Lower lobe of right lung (tissue), 2 donors: ENCODE data around the gene ASIC2. TPM values are rescaled to one million over a fixed set of nuclear protein-coding genes. Genes with fewer than 3 reads are reported as not detected.

Source experiments
- ATAC-seq, 2 donors: fragments of 200-7000 bp; cut with Tn5 transposase; one replicate each; pipeline ENCODE4 v1.9.1; 2020 to 2022; ENCODE audit warnings: mild to moderate bottlenecking in 2 of 2, moderate library complexity in 2 of 2
- DNase-seq: peaks from one replicate; pipeline ENCODE4 v3.0.0-alpha.2; 2020
- H3K27ac ChIP-seq: fragments of 200-600 bp; one replicate; pipeline ENCODE4 v1.8.0; 2022
- H3K27me3 ChIP-seq: fragments of 200-600 bp; one replicate; pipeline ENCODE4 v1.8.0; 2022; ENCODE audit warnings: low read depth
- H3K36me3 ChIP-seq: fragments of 200-600 bp; one replicate; pipeline ENCODE4 v1.8.0; 2022; ENCODE audit warnings: mild to moderate bottlenecking
- H3K4me1 ChIP-seq: fragments of 200-600 bp; one replicate; pipeline ENCODE4 v1.8.0; 2022
- H3K4me3 ChIP-seq: fragments of 200-600 bp; one replicate; pipeline ENCODE4 v1.8.0; 2022; ENCODE audit warnings: mild to moderate bottlenecking
- H3K9me3 ChIP-seq: fragments of 200-600 bp; one replicate; pipeline ENCODE4 v1.8.0; 2022
- intact Hi-C: fragments of 100-400 bp; cut with DNase I; formaldehyde crosslinking; loops from one replicate; pipeline ENCODE4 v1.11.0; 2022
- total RNA-seq: library from RNA; stranded (reverse); fragmentation: NEBNext Ultra II Directional; extraction: Animal tissue kit (Norgen Biotek cat#: 25700); gene quantifications from one replicate; pipeline ENCODE4 v1.2.1, GENCODE V29; 2021
- TF ChIP-seq, protein P1 (sequence below): fragments of 200-600 bp; IDR thresholded peaks from one replicate; pipeline ENCODE4 v1.8.0; 2022; ENCODE audit warnings: antibody characterized with exemption, mild to moderate bottlenecking
- donor health status: DM: no; HTN: yes; CAD: no; lungs with severe emphysema.

ASIC2 gene
- total RNA-seq, 1 donor from 2014 or later, result not detected

GRCh38 chr17:33154869-33155455 is 138.1 kb downstream of the ASIC2 start:
- intact Hi-C loops, result no loop called here
- Histone ChIP-seq H3K9me3 (no peaks in the 10 kb centered on the region), H3K27me3 (peaks cover 14% of the 10 kb centered on the region), H3K4me1 (no peaks in the 10 kb centered on the region), H3K4me3 (no peak overlapping the region), H3K27ac (no peak overlapping the region), H3K36me3 (no peaks in the 10 kb centered on the region)
- ATAC-seq (no peak), DNase-seq (no peak)
- TF ChIP-seq, protein P1, sequence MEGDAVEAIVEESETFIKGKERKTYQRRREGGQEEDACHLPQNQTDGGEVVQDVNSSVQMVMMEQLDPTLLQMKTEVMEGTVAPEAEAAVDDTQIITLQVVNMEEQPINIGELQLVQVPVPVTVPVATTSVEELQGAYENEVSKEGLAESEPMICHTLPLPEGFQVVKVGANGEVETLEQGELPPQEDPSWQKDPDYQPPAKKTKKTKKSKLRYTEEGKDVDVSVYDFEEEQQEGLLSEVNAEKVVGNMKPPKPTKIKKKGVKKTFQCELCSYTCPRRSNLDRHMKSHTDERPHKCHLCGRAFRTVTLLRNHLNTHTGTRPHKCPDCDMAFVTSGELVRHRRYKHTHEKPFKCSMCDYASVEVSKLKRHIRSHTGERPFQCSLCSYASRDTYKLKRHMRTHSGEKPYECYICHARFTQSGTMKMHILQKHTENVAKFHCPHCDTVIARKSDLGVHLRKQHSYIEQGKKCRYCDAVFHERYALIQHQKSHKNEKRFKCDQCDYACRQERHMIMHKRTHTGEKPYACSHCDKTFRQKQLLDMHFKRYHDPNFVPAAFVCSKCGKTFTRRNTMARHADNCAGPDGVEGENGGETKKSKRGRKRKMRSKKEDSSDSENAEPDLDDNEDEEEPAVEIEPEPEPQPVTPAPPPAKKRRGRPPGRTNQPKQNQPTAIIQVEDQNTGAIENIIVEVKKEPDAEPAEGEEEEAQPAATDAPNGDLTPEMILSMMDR, result no peak

- intact Hi-C loops, result no loop called here
- Histone ChIP-seq H3K4me3 (no peak overlapping the region), H3K9me3 (no peaks in the 10 kb centered on the region), H3K4me1 (no peaks in the 10 kb centered on the region), H3K27ac (no peak overlapping the region), H3K36me3 (no peaks in the 10 kb centered on the region), H3K27me3 (peaks cover 4% of the 10 kb centered on the region)
- TF ChIP-seq, protein P1, result no peak
- ATAC-seq (no peak), DNase-seq (no peak)
Measured at GRCh38 chr17:33152783-33153182, 140.3 kb downstream of the ASIC2 start.

DNA sequence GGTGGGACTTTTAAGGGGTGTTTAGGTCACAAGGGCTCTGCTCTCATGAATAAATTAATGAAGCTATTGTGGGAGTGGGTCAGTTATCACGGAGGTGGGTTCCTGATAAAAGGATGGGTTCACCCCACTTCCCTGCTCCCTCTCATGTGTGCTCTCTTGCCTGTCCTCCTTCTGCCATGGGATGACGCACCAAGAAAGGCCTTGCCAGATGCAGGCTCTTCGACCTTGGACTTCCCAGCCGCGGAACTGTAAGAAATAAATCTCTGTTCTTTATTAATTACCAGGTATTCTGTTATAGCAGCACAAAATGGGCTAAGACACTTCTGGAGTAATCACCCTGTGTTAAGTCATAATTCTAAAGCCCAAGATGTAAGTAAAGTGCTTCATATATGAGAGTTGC is 141.5 kb downstream of the ASIC2 start:
- H3K4me3 ChIP-seq, result no peak overlapping the region
- H3K27ac ChIP-seq, result no peak overlapping the region
- no peaks in the 10 kb centered on the region for H3K36me3 ChIP-seq
- intact Hi-C loops, result no loop called here
- peaks cover 4% of the 10 kb centered on the region for H3K27me3 ChIP-seq
- TF ChIP-seq, protein P1, result no peak
- H3K4me1 ChIP-seq, result no peaks in the 10 kb centered on the region
- H3K9me3 ChIP-seq, result no peaks in the 10 kb centered on the region
- no peak for DNase-seq
- no peak for ATAC-seq

DNA sequence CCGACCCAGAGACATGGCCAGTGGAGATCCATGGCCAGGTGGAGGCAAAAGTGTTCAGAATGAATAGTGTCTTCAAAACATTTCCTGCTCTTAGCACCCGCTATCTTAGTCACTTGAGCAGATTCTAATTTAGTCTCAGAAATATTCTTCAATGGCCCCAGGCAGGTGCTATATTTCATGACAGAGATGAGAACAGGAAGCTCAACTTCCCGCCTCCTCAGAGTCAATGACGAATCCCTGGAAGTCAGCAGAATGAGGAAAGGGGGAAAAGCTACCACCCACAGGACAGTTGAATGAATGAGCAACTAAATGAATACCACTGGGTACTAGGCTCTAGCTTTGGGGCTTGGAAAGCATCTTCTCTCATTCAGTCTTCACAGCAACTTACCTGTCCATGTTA is 147.2 kb downstream of the ASIC2 start:
- Histone ChIP-seq H3K9me3 (no peaks in the 10 kb centered on the region), H3K4me1 (no peaks in the 10 kb centered on the region), H3K4me3 (no peak overlapping the region), H3K27ac (no peak overlapping the region), H3K27me3 (peaks cover 3% of the 10 kb centered on the region), H3K36me3 (no peaks in the 10 kb centered on the region)
- intact Hi-C loops, result no loop called here
- TF ChIP-seq, protein P1, result no peak
- no peak for ATAC-seq
- no peak for DNase-seq

GRCh38 chr17:33144837-33145236 is 148.3 kb downstream of the ASIC2 start:
- intact Hi-C loops, result no loop called here
- no peaks in the 10 kb centered on the region for H3K9me3 ChIP-seq
- H3K4me1 ChIP-seq, result no peaks in the 10 kb centered on the region
- no peaks in the 10 kb centered on the region for H3K36me3 ChIP-seq
- DNase-seq, result no peak
- H3K27ac ChIP-seq, result no peak overlapping the region
- no peak for ATAC-seq
- H3K4me3 ChIP-seq, result no peak overlapping the region
- peaks cover 10% of the 10 kb centered on the region for H3K27me3 ChIP-seq
- TF ChIP-seq, protein P1, result no peak
